Bronchial epithelial cell (primary cell): ENCODE data around the gene GLOD4. TPM values are rescaled to one million over a fixed set of nuclear protein-coding genes. Genes with fewer than 3 reads are reported as not detected.
"Not testable (repeated sequence)": the region's sequence is repeated elsewhere in the genome, so short reads cannot be mapped to it uniquely, and the experiment has no call there.

Source experiments
- DNase-seq: peaks from one replicate; pipeline ENCODE4 v3.0.0-alpha.2; 2010; ENCODE audit warnings: low read depth
- FAIRE-seq: peaks from 2 replicates; lab custom pipeline; 2011; peaks lifted over from hg19 to GRCh38; lab: Jason Lieb, UNC
- H3K27me3 ChIP-seq: 2 replicates; pipeline ENCODE4 v1.5.1; 2011; ENCODE audit warnings: low read length; ENCODE audit not compliant: control insufficient read depth, insufficient read depth
- H3K36me3 ChIP-seq: 2 replicates; pipeline ENCODE4 v1.5.1; 2011; ENCODE audit warnings: low read length; ENCODE audit not compliant: control insufficient read depth, insufficient read depth
- H3K4me3 ChIP-seq: 2 replicates; pipeline ENCODE4 v1.5.1; 2011; ENCODE audit warnings: mild to moderate bottlenecking, low read depth, low read length, control low read depth
- total RNA-seq: library from RNA; depleted of rRNA; stranded (reverse); fragments of >200 nt; gene quantifications from 2 replicates; pipeline ENCODE4 v1.2.1, GENCODE V29; 2014
- TF ChIP-seq, protein P1 (sequence below): IDR thresholded peaks from 2 replicates; pipeline ENCODE4 v1.5.1; 2011; ENCODE audit warnings: mild to moderate bottlenecking, moderate library complexity, low read length, control low read depth, inconsistent platforms; ENCODE audit not compliant: insufficient read depth, severe bottlenecking

Gene GLOD4
- total RNA-seq, 1 donor from 2014 or later: 93.2 TPM

DNA sequence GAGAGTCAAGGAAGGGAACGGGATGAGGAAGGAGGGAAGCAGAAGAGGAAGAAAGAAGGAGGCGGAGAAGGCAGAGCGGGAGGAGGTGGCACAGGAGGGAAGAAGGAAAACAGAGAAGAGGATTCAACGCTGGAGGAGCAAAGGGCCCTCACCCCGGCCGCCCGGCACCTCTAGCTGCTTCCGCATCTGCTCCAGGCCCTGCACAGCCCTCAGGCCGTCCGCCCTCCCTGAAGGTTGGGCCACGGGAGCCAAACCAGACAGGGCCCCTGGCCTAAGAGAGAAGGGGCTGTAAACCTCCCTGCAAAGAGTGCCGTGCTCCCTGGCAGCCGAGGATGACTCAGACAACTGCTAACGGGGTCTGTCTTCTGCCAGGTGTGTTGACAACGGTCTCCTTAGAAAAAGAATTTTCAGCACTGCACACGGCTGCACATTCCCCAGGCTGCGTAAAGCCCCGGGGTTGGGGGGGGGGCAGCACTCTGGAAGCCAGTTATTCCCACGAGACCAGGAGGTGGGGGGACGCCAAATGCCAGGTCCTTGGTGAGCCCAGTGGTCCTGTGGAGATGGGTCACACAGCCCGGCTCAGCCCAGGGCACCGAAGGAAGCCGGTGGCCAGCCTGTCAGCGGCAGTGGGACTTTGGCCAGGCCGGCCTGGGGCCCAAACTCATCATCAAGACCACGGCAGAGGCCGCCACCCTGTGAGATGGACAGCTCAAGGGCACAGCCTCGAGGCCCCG, 29.1 kb upstream of the GLOD4 start:
- H3K4me3 ChIP-seq: no peak overlapping the region
- H3K27me3 ChIP-seq: no peaks in the 10 kb centered on the region
- TF ChIP-seq, protein P1, sequence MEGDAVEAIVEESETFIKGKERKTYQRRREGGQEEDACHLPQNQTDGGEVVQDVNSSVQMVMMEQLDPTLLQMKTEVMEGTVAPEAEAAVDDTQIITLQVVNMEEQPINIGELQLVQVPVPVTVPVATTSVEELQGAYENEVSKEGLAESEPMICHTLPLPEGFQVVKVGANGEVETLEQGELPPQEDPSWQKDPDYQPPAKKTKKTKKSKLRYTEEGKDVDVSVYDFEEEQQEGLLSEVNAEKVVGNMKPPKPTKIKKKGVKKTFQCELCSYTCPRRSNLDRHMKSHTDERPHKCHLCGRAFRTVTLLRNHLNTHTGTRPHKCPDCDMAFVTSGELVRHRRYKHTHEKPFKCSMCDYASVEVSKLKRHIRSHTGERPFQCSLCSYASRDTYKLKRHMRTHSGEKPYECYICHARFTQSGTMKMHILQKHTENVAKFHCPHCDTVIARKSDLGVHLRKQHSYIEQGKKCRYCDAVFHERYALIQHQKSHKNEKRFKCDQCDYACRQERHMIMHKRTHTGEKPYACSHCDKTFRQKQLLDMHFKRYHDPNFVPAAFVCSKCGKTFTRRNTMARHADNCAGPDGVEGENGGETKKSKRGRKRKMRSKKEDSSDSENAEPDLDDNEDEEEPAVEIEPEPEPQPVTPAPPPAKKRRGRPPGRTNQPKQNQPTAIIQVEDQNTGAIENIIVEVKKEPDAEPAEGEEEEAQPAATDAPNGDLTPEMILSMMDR: no peak
- H3K36me3 ChIP-seq: peaks cover 20% of the 10 kb centered on the region
- DNase-seq (no peak), FAIRE-seq (no peak)

DNA sequence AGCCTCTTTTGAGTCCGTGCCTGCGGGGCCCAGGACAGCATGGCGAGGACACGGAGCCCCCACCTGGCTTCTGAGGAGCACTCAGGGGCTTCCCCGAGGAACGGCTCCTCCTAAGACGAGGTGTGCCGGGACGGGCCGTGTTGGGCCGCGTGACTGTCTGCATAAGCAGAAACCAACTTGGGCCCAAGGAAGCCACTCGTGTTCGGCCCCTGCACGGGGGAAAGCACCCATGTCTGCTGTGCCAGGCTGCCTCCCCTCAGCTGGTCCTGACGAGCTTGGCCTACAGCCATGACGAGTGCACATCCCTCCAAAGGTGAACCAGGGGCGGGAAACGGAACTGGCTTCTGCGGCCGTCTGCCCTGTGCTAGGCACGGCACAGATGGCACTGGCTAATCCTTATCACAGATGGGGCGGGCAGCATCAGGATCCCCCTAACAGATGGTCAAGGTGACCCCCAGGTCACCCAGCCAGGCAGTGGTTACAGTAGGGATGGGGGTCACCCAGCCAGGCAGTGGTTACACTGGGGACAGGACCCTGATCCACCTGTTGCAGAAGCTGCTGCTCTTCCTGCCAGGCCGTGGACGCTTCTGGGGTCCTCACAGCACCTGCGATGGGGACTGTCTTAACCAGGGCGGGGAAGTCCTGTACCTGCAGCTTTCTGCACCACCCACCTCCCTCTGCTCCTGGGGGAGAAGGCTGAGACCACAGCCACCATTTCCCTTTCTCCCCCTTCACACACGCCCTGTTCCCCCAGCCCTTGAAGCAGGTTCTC, 25.6 kb upstream of the GLOD4 start:
- H3K4me3 ChIP-seq: no peak overlapping the region
- FAIRE-seq (no peak), DNase-seq (no peak)
- H3K27me3 ChIP-seq: no peaks in the 10 kb centered on the region
- H3K36me3 ChIP-seq: peaks cover 21% of the 10 kb centered on the region
- TF ChIP-seq, protein P1: no peak

DNA sequence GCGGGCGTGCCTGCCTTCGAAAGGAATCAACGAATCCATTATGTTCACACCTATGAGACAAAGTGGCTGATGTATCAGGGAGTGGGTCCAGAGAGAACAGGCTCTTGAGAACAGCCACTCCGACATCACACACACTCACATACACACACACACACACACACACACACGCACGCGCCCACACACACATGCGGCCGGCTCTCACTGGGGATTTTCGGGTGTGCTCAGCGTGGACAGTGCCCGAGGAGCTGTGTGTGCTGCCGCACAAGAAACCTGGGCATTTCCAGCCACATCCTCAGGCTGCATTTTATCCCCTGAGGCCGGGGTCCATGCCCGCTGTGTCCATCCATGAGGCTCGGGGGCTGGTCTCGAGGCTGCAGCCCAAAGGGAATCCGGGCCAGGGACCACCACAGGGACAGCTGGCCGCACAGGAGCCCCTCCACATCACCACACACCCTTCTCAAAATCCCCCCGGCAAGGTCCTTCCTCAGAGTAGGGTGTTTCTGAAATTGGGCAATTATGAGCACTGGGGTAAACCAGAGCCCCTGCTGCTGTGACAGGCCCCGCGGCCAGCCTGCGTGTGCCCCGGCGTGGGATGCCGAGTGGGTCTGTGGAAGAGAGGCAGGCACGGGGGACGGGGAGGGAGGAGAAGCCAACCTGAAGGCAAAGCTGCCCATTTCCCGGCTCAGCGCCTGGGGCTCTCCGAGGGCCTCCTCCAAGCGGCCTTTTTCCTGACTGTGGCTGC, 24.9 kb upstream of the GLOD4 start:
- H3K36me3 ChIP-seq: peaks cover 21% of the 10 kb centered on the region

DNA sequence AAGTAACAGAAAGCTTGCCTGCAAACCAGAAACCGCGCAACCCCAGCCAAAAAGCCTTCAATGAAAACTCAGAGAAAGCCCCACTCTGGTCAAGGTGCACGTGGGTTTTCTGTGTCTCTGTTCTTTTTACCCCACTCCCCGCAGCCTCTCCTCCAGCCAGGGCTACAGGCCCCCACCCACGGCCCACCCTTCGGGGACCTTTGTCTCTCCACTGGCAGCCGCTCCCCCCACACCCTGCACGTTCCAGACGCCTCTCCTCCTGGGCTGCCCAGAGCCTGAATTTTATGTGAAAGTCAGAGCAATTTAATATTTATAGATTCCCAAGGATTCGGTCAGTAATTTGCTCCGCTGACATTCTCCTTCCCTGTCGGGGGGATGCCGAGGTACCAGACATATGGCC, 24.3 kb upstream of the GLOD4 start:
- DNase-seq (no peak), FAIRE-seq (no peak)
- Histone ChIP-seq H3K27me3 (no peaks in the 10 kb centered on the region), H3K4me3 (no peak overlapping the region), H3K36me3 (peaks cover 21% of the 10 kb centered on the region)
- TF ChIP-seq, protein P1: no peak

More for the DNA sequence above, 24.9 kb upstream of the GLOD4 start:
- TF ChIP-seq, protein P1: no peak
- Histone ChIP-seq H3K27me3 (no peaks in the 10 kb centered on the region), H3K4me3 (no peak overlapping the region)
- FAIRE-seq: no peak
- DNase-seq: no peak

DNA sequence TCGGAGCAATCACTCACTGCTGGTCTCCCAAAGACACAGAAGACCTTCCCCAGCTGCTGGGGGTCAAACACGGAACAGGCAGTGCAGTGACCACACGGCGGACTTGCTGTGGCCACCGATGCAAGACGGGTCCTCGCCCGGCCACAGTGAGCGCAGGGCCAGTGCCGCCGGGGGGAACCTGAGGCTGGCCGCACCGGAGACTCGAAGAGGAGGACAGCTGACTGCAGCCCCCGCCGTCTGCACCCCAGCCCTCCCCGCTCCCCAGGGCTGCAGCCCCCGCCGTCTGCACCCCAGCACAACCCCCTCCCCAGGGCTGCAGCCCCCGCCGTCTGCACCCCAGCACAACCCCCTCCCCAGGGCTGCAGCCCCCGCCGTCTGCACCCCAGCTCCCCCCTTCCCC, 23.8 kb upstream of the GLOD4 start:
- H3K27me3 ChIP-seq, FAIRE-seq, DNase-seq, H3K4me3 ChIP-seq: not testable (repeated sequence)
- peaks cover 21% of the 10 kb centered on the region for H3K36me3 ChIP-seq
